Measurements from ENCODE around the gene AHCYL2. TPM values are rescaled to one million over a fixed set of nuclear protein-coding genes. Genes with fewer than 3 reads are reported as not detected.

The AHCYL2 gene
- total RNA-seq, 1 donor from 2014 or later, result 10.1 TPM

GRCh38 chr7:129222064-129222463, 2.8 kb upstream of the AHCYL2 start:
- DNase-seq (ENCODE audit: low read depth), result no peak
- Histone ChIP-seq H3K27me3 (ENCODE audit: control insufficient read depth, insufficient read depth, low read length) (no peaks in the 10 kb centered on the region), H3K36me3 (ENCODE audit: control insufficient read depth, insufficient read depth, low read length) (no peaks in the 10 kb centered on the region), H3K4me3 (ENCODE audit: low read depth, low read length) (no peak overlapping the region)
- TF ChIP-seq, protein P1, sequence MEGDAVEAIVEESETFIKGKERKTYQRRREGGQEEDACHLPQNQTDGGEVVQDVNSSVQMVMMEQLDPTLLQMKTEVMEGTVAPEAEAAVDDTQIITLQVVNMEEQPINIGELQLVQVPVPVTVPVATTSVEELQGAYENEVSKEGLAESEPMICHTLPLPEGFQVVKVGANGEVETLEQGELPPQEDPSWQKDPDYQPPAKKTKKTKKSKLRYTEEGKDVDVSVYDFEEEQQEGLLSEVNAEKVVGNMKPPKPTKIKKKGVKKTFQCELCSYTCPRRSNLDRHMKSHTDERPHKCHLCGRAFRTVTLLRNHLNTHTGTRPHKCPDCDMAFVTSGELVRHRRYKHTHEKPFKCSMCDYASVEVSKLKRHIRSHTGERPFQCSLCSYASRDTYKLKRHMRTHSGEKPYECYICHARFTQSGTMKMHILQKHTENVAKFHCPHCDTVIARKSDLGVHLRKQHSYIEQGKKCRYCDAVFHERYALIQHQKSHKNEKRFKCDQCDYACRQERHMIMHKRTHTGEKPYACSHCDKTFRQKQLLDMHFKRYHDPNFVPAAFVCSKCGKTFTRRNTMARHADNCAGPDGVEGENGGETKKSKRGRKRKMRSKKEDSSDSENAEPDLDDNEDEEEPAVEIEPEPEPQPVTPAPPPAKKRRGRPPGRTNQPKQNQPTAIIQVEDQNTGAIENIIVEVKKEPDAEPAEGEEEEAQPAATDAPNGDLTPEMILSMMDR (IDR thresholded peaks at IDR 0.05; ENCODE audit: insufficient read depth, low read length, poor library complexity, severe bottlenecking), result no peak

DNA sequence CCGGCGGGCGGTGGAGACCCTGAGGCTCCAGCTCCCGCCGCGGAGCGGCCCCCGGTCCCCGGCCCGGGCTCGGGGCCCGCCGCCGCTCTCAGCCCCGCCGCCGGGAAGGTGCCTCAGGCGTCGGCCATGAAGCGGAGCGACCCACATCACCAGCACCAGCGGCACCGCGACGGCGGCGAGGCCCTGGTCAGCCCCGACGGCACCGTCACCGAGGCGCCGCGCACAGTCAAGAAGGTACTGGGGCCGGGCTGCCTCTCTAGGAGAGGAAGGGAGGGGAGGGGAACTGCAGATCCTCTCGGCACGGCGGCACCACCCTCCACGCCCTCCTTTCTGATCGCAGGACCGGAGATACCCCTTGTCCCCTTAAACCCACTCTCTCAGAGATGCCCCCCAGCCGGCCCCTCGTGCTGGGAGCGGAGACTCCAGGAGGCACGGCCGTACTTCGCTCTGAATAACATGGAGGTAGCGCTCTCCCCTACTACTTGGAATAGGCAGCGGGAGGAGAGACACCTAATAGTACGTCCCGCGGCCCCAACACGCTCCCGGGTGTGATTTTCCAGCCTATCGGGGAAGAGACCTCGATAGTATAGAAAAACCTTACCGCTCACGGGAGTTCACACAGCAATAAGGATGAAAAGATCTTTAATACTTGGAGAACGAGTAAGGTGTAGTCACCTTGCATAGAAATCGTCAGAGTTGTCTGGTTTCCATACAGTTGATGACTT, 538 bp downstream of the AHCYL2 start:
- TF ChIP-seq, protein P1 (IDR thresholded peaks at IDR 0.05; ENCODE audit: insufficient read depth, low read length, poor library complexity, severe bottlenecking), result no peak
- Histone ChIP-seq H3K27me3 (ENCODE audit: control insufficient read depth, insufficient read depth, low read length) (no peaks in the 10 kb centered on the region), H3K4me3 (ENCODE audit: low read depth, low read length) (peak overlapping the region; percentile 72), H3K36me3 (ENCODE audit: control insufficient read depth, insufficient read depth, low read length) (no peaks in the 10 kb centered on the region)
- no peak for DNase-seq (ENCODE audit: low read depth)

DNA sequence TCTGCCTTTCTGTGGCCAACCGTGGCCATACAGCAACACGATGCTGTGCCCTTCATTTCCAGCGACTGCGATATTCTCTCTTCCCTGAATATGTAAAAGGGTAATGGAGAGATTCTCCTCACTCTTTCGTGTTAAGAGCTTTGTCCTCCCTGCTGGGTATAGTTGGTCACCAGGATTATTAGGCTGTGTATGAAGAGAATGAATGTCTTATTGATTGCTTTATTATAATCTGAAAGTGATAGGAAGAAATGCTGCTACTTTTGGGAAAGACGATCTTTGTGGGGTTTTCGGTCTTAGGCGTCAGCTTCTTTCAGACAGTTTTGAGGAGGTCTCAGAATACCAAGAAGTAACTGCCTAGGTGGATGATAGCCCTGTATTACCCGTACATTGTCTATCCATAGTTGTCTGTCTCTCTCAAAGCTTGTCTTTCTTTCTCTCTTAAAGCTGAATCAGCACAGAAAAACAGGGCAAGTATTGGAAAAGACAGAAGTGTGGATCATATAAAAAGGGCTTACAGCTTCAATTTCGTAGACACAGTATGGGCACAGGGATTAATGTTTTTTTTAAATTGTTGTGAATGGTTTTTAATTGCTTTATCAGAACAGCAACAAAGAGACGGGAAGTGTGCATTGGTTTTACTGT, 1.2 kb downstream of the AHCYL2 start:
- no peaks in the 10 kb centered on the region for H3K27me3 ChIP-seq (ENCODE audit: control insufficient read depth, insufficient read depth, low read length)
- TF ChIP-seq, protein P1 (IDR thresholded peaks at IDR 0.05; ENCODE audit: insufficient read depth, low read length, poor library complexity, severe bottlenecking), result no peak
- no peak for DNase-seq (ENCODE audit: low read depth)

GRCh38 chr7:129227646-129228578, 3.1 kb downstream of the AHCYL2 start:
- DNase-seq (ENCODE audit: low read depth), result no peak
- H3K4me3 ChIP-seq (ENCODE audit: low read depth, low read length), result no peak overlapping the region
- H3K36me3 ChIP-seq (ENCODE audit: control insufficient read depth, insufficient read depth, low read length), result no peaks in the 10 kb centered on the region
- H3K27me3 ChIP-seq (ENCODE audit: control insufficient read depth, insufficient read depth, low read length), result no peaks in the 10 kb centered on the region
- TF ChIP-seq, protein P1 (IDR thresholded peaks at IDR 0.05; ENCODE audit: insufficient read depth, low read length, poor library complexity, severe bottlenecking), result no peak

More for the DNA sequence above, 1.2 kb downstream of the AHCYL2 start:
- H3K36me3 ChIP-seq (ENCODE audit: control insufficient read depth, insufficient read depth, low read length), result no peaks in the 10 kb centered on the region
- H3K4me3 ChIP-seq (ENCODE audit: low read depth, low read length), result peak overlapping the region; percentile 72

DNA sequence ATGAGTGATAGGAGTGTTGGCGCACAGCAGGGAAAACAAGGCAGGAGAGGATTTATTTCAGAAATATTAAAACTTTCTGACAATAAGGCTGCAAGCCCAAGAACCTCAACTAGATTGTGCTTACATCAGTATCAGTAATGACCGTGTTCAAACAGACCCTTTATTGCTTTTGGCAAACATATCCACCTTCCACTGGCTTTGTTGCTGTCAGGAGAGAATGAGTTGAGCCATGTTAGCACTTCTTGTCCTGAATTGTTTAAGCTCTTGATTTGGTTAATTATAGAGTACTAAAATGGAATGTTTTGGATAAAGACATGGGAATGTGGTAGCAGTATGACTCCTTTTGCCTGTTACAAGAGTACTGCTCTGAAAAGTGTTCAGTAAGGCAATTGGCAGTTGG, 3.8 kb downstream of the AHCYL2 start:
- Histone ChIP-seq H3K27me3 (ENCODE audit: control insufficient read depth, insufficient read depth, low read length) (no peaks in the 10 kb centered on the region), H3K36me3 (ENCODE audit: control insufficient read depth, insufficient read depth, low read length) (no peaks in the 10 kb centered on the region), H3K4me3 (ENCODE audit: low read depth, low read length) (no peak overlapping the region)
- TF ChIP-seq, protein P1 (IDR thresholded peaks at IDR 0.05; ENCODE audit: insufficient read depth, low read length, poor library complexity, severe bottlenecking), result no peak
- no peak for DNase-seq (ENCODE audit: low read depth)

Data from kidney epithelial cell (primary cell).